Caco-2 (cell line): ENCODE results near the gene PTPRN2. TPM values are rescaled to one million over a fixed set of nuclear protein-coding genes. Genes with fewer than 3 reads are reported as not detected.
"Not testable (repeated sequence)": the region's sequence is repeated elsewhere in the genome, so short reads cannot be mapped to it uniquely, and the experiment has no call there.

Experiments
- BruUV-seq: library from RNA; stranded (reverse); fragments of 400-500 nt; replicated peaks from 2 replicates; lab custom pipeline; 2021; lab: Mats Ljungman, UMichigan
- CTCF ChIA-PET: fragments of 300-600 bp; sonication (Branson Sonifier 250); formaldehyde crosslinking; loops from one replicate; lab custom pipeline; 2022; ENCODE audit warnings: antibody characterized with exemption; lab: Charles Lee
- POLR2A ChIA-PET: fragments of 300-600 bp; sonication (Branson Sonifier 250); formaldehyde crosslinking; loops from one replicate; lab custom pipeline; 2022; ENCODE audit warnings: antibody characterized with exemption; lab: Charles Lee
- DNase-seq, 2 experiments: peaks; one replicate each; pipeline versions ENCODE4 v3.0.0 to v3.0.0-alpha.2; 2020 to 2022
- H3K27me3 ChIP-seq: replicated peaks from 2 replicates; pipeline ENCODE4 v1.6.0; 2011; ENCODE audit warnings: low read length; ENCODE audit not compliant: control insufficient read depth, insufficient read depth
- H3K36me3 ChIP-seq: 2 replicates; pipeline ENCODE4 v1.5.1; 2011; ENCODE audit warnings: low read length; ENCODE audit not compliant: control insufficient read depth, insufficient read depth
- H3K4me1 ChIP-seq: fragments of 250-450 bp; sonication (Bioruptor Pico); 2 replicates; pipeline ENCODE4 v1.5.1; 2020; ENCODE audit warnings: mild to moderate bottlenecking
- H3K4me3 ChIP-seq: 2 replicates; pipeline ENCODE4 v1.5.1; 2011; ENCODE audit warnings: low read depth, mild to moderate bottlenecking, control low read depth, low read length
- H3K9me3 ChIP-seq: fragments of 250-450 bp; sonication (Bioruptor Pico); 2 replicates; pipeline ENCODE4 v1.5.1; 2020; ENCODE audit warnings: mild to moderate bottlenecking, moderate library complexity
- H3K27ac Mint-ChIP-seq: one replicate; pipeline ENCODE4 v1.8.0; 2022; ENCODE audit warnings: mixed read lengths; ENCODE audit not compliant: unreplicated experiment
- H3K27me3 Mint-ChIP-seq: one replicate; pipeline ENCODE4 v1.8.0; 2022; ENCODE audit warnings: mixed read lengths; ENCODE audit not compliant: insufficient read depth, unreplicated experiment
- H3K36me3 Mint-ChIP-seq: one replicate; pipeline ENCODE4 v1.8.0; 2022; ENCODE audit warnings: mild to moderate bottlenecking, mixed read lengths; ENCODE audit not compliant: insufficient read depth, unreplicated experiment
- H3K4me1 Mint-ChIP-seq: one replicate; pipeline ENCODE4 v1.8.0; 2022; ENCODE audit warnings: low read depth, mixed read lengths; ENCODE audit not compliant: unreplicated experiment
- H3K4me3 Mint-ChIP-seq: one replicate; pipeline ENCODE4 v1.8.0; 2022; ENCODE audit warnings: mild to moderate bottlenecking, moderate library complexity, mixed read lengths; ENCODE audit not compliant: unreplicated experiment
- H3K9me3 Mint-ChIP-seq: one replicate; pipeline ENCODE4 v1.8.0; 2022; ENCODE audit warnings: mixed read lengths; ENCODE audit not compliant: unreplicated experiment
- intact Hi-C: fragments of 100-400 bp; cut with micrococcal nuclease; formaldehyde crosslinking; loops from one replicate; pipeline ENCODE4 v1.10.0; 2022; ENCODE audit not compliant: unreplicated experiment
- total RNA-seq: library from RNA; stranded (reverse); gene quantifications from 2 replicates; pipeline ENCODE4 v1.2.3, GENCODE V29; 2022
- TF ChIP-seq, protein P1 (sequence below), 2 experiments: fragments of 200-600 bp in 1 of 2; IDR thresholded peaks; 1 replicate in 1 of 2; 2 replicates in 1 of 2; pipeline versions ENCODE4 v1.5.1 to v1.8.0; 2011 to 2022; ENCODE audit warnings: antibody characterized with exemption in 1 of 2, control low read depth in 1 of 2, inconsistent platforms in 1 of 2, low read depth in 1 of 2, low read length in 1 of 2, mild to moderate bottlenecking in 1 of 2, moderate library complexity in 1 of 2; ENCODE audit not compliant: insufficient read depth in 1 of 2, severe bottlenecking in 1 of 2, unreplicated experiment in 1 of 2

The PTPRN2 gene
- total RNA-seq, 1 experiment from 2014 or later: 1.4 TPM

DNA sequence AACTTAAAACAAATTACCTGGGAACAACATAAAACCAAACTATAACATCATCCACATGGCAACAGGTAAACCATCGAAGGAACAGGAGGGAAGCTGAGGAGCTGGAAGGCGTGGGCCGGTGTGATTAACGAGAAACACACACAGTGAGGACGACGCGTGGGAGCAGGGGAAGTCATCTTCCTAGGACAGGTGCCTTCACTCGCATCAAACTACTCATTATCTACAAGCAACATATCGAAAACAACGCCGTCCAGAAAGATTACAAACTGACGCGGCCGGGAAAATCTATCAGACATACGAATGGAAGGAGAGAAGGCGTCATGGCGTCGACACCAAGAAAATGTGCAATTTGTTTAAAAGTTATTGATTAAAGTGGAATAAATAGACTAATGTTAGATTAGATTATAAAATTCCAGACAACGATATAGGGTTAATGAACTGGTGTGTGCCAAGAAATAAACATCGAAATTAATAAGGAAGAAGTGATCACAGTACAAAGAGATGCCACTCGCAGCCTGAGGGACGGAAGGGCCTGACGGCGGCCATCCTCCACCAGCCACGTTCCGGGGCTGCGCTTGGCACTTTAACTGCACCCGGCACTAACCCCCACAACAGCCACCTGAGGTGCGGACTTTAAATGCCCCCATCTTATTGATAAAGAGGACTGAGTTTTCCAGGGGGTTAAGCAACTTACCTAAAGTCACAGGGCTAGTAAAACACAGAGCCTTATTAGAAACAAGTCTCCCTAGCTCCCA is 669.1 kb downstream of the PTPRN2 start:
- DNase-seq: no peak
- H3K36me3 ChIP-seq: no peaks in the 10 kb centered on the region
- no peak overlapping the region for H3K4me3 ChIP-seq
- Mint-ChIP-seq H3K27me3 (no peaks in the 10 kb centered on the region), H3K36me3 (no peaks in the 10 kb centered on the region), H3K4me1 (no peaks in the 10 kb centered on the region), H3K9me3 (peaks cover 31% of the 10 kb centered on the region), H3K27ac (no peak overlapping the region), H3K4me3 (no peak overlapping the region)
- H3K4me1 ChIP-seq: no peaks in the 10 kb centered on the region
- intact Hi-C loops: no loop called here
- POLR2A ChIA-PET: no interaction called here
- no peaks in the 10 kb centered on the region for H3K27me3 ChIP-seq
- CTCF ChIA-PET: no interaction called here
- BruUV-seq: no TSS peak
- peaks cover 14% of the 10 kb centered on the region for H3K9me3 ChIP-seq
- TF ChIP-seq, protein P1, sequence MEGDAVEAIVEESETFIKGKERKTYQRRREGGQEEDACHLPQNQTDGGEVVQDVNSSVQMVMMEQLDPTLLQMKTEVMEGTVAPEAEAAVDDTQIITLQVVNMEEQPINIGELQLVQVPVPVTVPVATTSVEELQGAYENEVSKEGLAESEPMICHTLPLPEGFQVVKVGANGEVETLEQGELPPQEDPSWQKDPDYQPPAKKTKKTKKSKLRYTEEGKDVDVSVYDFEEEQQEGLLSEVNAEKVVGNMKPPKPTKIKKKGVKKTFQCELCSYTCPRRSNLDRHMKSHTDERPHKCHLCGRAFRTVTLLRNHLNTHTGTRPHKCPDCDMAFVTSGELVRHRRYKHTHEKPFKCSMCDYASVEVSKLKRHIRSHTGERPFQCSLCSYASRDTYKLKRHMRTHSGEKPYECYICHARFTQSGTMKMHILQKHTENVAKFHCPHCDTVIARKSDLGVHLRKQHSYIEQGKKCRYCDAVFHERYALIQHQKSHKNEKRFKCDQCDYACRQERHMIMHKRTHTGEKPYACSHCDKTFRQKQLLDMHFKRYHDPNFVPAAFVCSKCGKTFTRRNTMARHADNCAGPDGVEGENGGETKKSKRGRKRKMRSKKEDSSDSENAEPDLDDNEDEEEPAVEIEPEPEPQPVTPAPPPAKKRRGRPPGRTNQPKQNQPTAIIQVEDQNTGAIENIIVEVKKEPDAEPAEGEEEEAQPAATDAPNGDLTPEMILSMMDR (IDR thresholded peaks at IDR 0.05; ENCODE audit: insufficient read depth in 1 of 2, low read depth in 1 of 2, low read length in 1 of 2, severe bottlenecking in 1 of 2, unreplicated experiment in 1 of 2): no peak

DNA sequence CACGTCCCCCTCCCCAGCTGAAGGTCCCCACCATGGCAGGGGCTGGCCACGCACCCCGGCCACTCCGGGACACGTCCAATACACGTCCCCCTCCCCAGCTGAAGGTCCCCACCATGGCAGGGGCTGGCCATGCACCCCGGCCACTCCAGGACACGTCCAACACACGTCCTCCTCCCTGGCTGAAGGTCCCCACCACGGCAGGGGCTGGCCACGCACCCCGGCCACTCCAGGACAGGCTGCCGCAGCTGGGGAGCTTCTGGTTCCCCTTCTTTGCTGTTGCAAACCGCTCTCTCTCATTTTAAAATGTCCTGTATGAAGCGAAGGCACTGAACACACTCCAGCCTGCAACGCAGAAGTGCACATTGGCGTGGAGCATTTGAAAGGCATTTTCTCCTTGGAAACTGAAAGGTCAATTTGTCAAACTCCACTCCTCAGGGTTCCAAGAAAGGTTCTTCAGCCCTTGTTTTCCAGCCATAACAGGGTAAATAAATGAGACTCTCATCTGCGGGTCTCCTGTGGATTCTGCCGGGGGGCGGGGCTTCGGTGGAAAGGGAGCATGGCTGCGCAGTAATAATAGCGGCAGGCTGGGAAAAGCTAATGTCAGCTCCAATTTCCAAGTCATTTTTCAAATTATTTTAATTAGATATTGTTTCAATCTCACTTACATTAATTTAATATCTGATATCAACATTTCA is 670.5 kb downstream of the PTPRN2 start:
- H3K27me3 ChIP-seq: no peaks in the 10 kb centered on the region
- no peaks in the 10 kb centered on the region for H3K36me3 ChIP-seq
- POLR2A ChIA-PET: no interaction called here
- H3K27ac Mint-ChIP-seq: no peak overlapping the region
- intact Hi-C loops: no loop called here
- H3K4me1 ChIP-seq: no peaks in the 10 kb centered on the region
- no peaks in the 10 kb centered on the region for H3K36me3 Mint-ChIP-seq
- BruUV-seq: no TSS peak
- H3K4me1 Mint-ChIP-seq: no peaks in the 10 kb centered on the region
- no peaks in the 10 kb centered on the region for H3K27me3 Mint-ChIP-seq
- H3K4me3 ChIP-seq: no peak overlapping the region
- peaks cover 14% of the 10 kb centered on the region for H3K9me3 ChIP-seq
- H3K9me3 Mint-ChIP-seq: peaks cover 31% of the 10 kb centered on the region
- CTCF ChIA-PET: no interaction called here
- no peak overlapping the region for H3K4me3 Mint-ChIP-seq
- TF ChIP-seq, protein P1 (IDR thresholded peaks at IDR 0.05; ENCODE audit: insufficient read depth in 1 of 2, low read depth in 1 of 2, low read length in 1 of 2, severe bottlenecking in 1 of 2, unreplicated experiment in 1 of 2): no peak
- no peak for DNase-seq

DNA sequence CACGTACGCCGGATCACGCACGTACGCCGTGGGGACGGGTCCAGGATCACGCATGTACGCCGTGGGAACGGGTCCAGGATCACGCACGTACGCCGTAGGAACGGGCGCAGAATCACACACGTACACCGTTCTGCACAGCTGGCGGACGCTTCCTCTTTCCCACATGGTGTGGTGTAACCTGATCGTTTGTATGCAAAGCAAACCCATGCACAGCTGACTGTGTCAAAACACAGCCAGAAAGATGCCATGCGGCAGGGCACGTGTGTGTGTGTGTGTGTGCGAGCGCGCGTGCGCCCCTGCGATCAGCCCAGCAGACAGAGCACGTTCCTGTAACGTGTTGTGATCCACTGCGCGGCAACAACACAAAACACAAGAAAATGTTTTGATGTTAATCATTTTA is 677.2 kb downstream of the PTPRN2 start:
- ChIA-PET CTCF (no interaction called here), POLR2A (no interaction called here)
- H3K4me3 Mint-ChIP-seq: no peak overlapping the region
- no peaks in the 10 kb centered on the region for H3K36me3 Mint-ChIP-seq
- Histone ChIP-seq H3K9me3 (peaks cover 6% of the 10 kb centered on the region), H3K4me1 (no peaks in the 10 kb centered on the region), H3K27me3 (no peaks in the 10 kb centered on the region), H3K36me3 (no peaks in the 10 kb centered on the region), H3K4me3 (no peak overlapping the region)
- no peak for DNase-seq
- no peaks in the 10 kb centered on the region for H3K4me1 Mint-ChIP-seq
- TF ChIP-seq, protein P1 (IDR thresholded peaks at IDR 0.05; ENCODE audit: insufficient read depth in 1 of 2, low read depth in 1 of 2, low read length in 1 of 2, severe bottlenecking in 1 of 2, unreplicated experiment in 1 of 2): no peak
- intact Hi-C loops: no loop called here
- H3K9me3 Mint-ChIP-seq: peaks cover 10% of the 10 kb centered on the region
- no peaks in the 10 kb centered on the region for H3K27me3 Mint-ChIP-seq
- H3K27ac Mint-ChIP-seq: no peak overlapping the region
- BruUV-seq: no TSS peak

DNA sequence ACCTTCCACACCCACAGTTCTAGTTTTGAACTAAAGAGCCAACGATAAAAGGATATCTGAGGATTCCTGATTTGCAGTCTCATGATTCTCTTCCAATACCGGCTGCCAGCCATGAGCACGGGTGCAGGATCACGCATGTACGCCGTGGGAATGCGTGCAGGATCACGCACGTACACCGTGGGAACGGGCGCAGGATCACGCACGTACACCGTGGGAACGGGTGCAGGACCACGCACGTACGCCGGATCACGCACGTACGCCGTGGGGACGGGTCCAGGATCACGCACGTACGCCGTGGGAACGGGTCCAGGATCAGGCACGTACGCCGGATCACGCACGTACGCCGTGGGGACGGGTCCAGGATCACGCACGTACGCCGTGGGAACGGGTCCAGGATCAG is 677.6 kb downstream of the PTPRN2 start:
- H3K4me3 ChIP-seq, intact Hi-C loops, H3K9me3 Mint-ChIP-seq, H3K27me3 Mint-ChIP-seq, H3K4me1 Mint-ChIP-seq, H3K4me3 Mint-ChIP-seq, BruUV-seq, H3K27ac Mint-ChIP-seq, H3K9me3 ChIP-seq, DNase-seq, POLR2A ChIA-PET, H3K27me3 ChIP-seq, CTCF ChIA-PET, H3K36me3 Mint-ChIP-seq, H3K36me3 ChIP-seq, H3K4me1 ChIP-seq: not testable (repeated sequence)
